GM18511 (cell line): ENCODE results near the gene NBAS.

ENCODE experiments used
- ATAC-seq: cut with Tn5 transposase; IDR thresholded peaks from one replicate; pipeline ENCODE4 v1.9.1; 2021; ENCODE audit warnings: mild to moderate bottlenecking, moderate library complexity; ENCODE audit not compliant: unreplicated experiment

NBAS gene

DNA sequence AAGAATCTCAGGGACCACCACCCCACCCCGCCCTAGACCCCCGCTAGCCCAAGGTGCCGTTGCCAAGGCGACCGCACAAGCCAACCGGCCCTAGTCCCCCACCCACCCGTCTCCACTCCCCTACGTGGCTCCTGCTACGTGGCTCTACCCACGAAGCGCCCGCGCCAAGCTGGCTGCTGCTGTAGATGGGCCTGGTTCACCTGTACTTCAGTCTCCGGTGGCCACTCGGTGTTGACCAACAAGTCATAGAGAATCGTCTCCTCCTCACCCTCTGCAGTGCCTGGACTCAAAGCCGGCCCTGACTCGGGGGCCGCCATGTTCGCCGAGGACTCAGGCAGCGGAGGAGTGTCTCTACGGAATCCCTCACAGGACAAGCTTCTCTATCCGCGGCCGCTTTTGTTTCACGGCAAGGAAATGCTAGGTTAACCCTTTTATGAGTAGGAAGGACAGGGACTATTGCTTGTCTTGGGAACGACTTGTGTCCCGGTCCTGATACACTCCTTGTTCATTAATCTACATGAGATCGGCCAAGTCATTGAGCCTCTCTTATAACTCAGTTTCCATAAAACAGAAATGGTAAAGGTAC, at the start of gene NBAS:
Gene NBAS (minus strand): TSS at position 347 of the 586 bp plus-strand sequence. CDS start 30 bp downstream, at position 317.
- peak; percentile 86 for ATAC-seq

GRCh38 chr2:15610430-15610952, 49.4 kb upstream of the NBAS start:
- ATAC-seq, result no peak

GRCh38 chr2:15609341-15610042, 48.4 kb upstream of the NBAS start:
- ATAC-seq, result no peak

DNA sequence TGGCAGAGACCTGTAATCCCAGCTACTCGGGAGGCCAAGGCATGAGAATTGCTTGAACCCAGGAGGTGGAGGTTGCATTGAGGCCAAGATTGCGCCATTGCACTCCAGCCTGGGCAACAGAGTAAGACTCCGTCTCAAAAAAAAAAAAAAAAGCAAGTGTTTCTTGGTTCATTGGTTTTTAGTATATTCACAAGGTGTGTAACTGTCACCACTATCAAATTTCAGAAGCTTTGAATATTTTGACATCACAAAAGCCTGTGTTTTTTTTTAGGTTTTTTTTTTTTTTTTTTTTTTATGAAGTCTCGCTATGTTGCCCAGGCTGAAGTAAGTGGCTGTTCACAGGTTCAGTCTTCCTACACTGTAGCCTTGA, 47.2 kb upstream of the NBAS start:
- no peak for ATAC-seq

GRCh38 chr2:15607709-15608391, 46.7 kb upstream of the NBAS start:
- no peak for ATAC-seq

DNA sequence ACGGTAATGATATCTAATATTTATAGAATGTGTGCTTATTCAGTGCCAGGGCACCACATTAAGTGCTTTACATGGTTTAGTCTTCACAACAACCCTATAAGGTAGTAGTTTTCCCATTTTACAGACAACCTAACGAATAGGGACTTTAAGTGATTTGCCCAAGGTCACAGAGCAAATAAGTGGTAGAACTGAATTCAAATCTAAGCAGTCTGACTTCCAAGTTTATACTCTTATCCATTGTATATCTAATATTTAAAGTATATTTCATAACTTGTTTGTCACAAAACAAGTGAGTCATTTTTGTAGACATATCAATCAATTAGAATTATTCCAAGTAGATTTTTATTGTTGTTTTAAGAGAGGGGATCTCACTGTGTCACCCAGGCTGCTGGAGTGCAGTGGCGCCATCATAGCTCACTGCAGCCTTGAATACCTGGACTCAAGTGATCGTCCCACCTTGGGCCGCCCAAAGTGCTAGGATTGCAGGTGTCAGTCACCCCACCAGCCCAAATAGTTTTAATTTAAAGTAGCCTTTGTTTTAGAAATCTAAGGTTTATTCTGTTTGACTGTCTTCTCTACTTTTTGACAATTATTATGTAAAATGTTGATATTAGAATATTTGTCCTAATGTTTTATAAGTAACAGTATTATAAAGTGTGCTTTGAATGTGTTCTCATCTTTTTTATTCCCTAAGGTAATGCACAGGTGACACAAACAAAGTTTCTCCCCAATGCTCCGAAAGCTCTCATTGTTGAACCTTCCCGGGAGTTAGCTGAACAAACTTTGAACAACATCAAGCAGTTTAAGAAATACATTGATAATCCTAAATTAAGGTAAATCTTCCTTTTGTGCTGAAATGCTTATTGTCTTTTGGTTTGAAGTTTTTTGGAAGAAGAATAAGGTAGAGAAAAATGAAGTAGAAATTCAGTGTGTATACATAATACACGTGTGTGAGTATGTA, 45.6 kb upstream of the NBAS start:
- no peak for ATAC-seq

GRCh38 chr2:15605721-15606120, 44.6 kb upstream of the NBAS start:
- ATAC-seq, result no peak

- no peak for ATAC-seq
Measured at GRCh38 chr2:15603948-15604347, 42.8 kb upstream of the NBAS start.

DNA sequence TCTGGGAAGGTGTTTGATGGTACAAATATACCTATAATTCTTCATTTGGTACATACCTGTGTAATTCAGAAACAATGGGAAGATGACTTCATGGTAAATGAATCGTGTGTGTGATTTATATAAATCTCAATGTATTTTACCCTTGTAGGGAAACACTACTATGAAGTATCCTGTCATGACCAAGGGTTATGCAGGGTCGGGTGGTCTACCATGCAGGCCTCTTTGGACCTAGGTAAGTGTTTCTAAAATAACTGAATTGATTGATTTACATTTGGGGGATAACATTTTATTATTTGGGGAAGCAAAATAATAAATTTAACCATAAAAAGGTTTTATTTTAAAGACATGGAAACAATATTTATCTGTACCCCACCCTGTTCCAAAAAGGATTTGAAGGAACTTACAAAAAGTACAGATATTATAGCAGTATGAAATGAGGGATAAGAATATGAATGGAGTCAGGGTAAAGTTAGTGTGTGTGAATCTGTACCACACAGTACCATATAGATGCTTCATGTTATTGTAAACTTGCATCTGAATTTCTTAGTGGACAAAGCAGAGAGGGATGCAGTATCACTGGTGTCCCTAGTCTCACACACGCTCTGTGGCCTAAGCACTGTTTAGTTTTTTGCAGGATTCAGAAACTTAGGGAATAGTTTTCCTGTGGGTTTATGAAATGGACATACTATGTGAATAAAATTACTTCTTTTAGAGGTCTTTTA, 42.1 kb upstream of the NBAS start:
- ATAC-seq, result no peak

DNA sequence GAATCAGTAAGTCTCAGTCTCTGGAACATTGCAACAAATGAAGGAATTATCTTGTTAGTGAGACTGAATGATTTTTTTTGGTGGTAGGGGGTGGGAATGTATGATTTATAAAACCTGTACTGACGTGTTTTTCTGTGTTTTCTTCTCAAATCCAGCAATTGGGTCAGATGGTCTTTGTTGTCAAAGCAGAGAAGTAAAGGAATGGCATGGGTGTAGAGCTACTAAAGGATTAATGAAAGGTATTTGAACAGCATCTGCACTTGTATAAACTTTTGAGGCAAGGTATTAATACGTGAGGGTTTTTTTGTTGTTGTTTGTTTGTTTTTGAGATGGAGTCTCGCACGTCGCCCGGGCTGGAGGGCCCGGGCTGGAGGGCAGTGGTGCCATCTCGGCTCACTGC, 41.3 kb upstream of the NBAS start:
- ATAC-seq, result no peak

GRCh38 chr2:15601681-15602080, 40.5 kb upstream of the NBAS start:
- no peak for ATAC-seq

GRCh38 chr2:15599994-15600393, 38.9 kb upstream of the NBAS start:
- no peak for ATAC-seq

- ATAC-seq, result no peak
Measured at GRCh38 chr2:15596968-15597367, 35.8 kb upstream of the NBAS start.

GRCh38 chr2:15596350-15596749, 35.2 kb upstream of the NBAS start:
- ATAC-seq, result no peak

DNA sequence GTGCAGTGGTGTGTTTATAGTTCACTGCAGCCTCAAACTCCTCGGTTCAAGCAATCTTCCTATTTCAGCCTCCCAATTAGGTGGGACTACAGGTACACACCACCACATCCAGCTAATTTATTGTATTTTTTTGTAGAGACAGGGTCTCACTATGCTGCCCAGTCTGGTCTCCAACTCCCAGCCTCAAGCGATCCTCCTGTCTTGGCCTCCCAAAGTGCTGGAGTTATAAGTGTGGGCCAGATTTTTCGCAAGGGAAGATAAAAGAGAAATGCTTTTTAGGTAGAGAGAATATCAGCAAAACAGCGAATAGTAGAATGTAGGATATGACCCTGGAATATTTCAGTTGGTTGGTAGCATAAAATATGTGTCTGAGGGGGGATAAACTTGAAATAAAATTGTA, 34.8 kb upstream of the NBAS start:
- ATAC-seq, result no peak

- no peak for ATAC-seq
Measured at GRCh38 chr2:15595342-15595905, 34.3 kb upstream of the NBAS start.

DNA sequence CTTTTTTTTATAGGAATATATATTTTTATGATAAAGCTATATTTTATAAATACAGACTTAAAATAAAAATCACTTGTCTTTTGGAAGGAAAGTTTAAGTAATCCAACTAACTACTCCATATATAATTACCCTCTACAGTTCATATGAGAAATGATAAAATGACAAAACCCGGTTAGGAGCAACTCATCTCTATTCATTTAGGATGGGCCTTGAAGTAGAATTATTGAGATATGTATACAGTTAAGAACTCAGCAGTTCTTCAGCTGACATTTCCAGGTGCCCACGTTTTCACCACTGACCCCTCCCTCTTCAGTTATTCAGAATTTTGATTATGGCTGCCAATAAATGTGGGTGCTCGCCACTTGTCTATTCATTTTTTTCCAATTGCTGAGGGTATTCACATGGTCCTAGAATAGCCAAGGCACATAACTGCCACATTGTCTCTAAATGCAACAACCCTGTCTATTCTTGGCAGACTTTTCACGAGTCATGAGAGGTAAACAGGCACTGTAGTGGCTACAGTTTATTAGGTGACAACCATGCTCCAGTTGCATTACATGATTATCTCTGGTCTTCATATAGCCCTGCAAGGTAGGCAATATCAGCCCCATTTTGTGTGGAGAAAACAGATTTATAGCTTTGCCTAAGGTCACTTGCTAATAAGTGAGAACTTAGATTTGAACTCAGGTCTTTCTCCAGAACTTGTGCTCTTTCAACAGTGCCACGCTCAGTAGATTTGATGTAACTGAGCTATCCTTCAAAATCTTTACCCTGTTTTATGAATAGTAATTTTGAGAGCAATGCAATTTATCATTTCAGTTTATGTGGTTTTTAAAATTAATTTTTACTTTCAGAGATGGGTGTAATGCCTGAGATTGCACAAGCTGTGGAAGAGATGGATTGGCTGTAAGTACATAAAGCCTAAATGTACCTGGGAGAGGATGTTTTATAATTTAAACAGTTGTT, 33.4 kb upstream of the NBAS start:
- no peak for ATAC-seq

GRCh38 chr2:15593327-15593705, 32.2 kb upstream of the NBAS start:
- ATAC-seq, result no peak
